Measurements from ENCODE around the gene PALS2.

Gene PALS2

GRCh38 chr7:24572997-24573553 is at the start of gene PALS2:
PALS2 (plus strand) TSS chr7:24573452; CDS start chr7:24623668, 50,216 bp downstream.
- Histone ChIP-seq H3K27ac (ENCODE audit: low read depth, low read length) (peak within 1 kb of the TSS; percentile 84), H3K27me3 (ENCODE audit: control insufficient read depth, insufficient read depth, low read length) (peaks cover 12% of the 10 kb centered on the region), H3K9ac (ENCODE audit: low read depth, low read length) (peak within 1 kb of the TSS; percentile 57), H3K36me3 (ENCODE audit: control insufficient read depth, insufficient read depth, low read length) (no peaks in the 10 kb centered on the region), H3K9me3 (ENCODE audit: control insufficient read depth, insufficient read depth, low read length) (no peaks in the 10 kb centered on the region), H3K4me1 (ENCODE audit: control insufficient read depth, insufficient read depth, low read length) (peaks cover 64% of the 10 kb centered on the region), H3K4me3 (ENCODE audit: low read depth, low read length) (peak within 1 kb of the TSS; percentile 76)

GRCh38 chr7:24531255-24531654 is 42.0 kb upstream of the PALS2 start:
- no peaks in the 10 kb centered on the region for H3K9me3 ChIP-seq (ENCODE audit: control insufficient read depth, insufficient read depth, low read length)
- H3K27ac ChIP-seq (ENCODE audit: low read depth, low read length) = no peak overlapping the region
- H3K4me1 ChIP-seq (ENCODE audit: control insufficient read depth, insufficient read depth, low read length) = peaks cover 13% of the 10 kb centered on the region
- H3K27me3 ChIP-seq (ENCODE audit: control insufficient read depth, insufficient read depth, low read length) = no peaks in the 10 kb centered on the region
- H3K9ac ChIP-seq (ENCODE audit: low read depth, low read length) = no peak overlapping the region
- H3K4me3 ChIP-seq (ENCODE audit: low read depth, low read length) = no peak overlapping the region
- no peaks in the 10 kb centered on the region for H3K36me3 ChIP-seq (ENCODE audit: control insufficient read depth, insufficient read depth, low read length)

GRCh38 chr7:24536682-24537081 is 36.6 kb upstream of the PALS2 start:
- Histone ChIP-seq H3K27me3 (ENCODE audit: control insufficient read depth, insufficient read depth, low read length) (no peaks in the 10 kb centered on the region), H3K4me1 (ENCODE audit: control insufficient read depth, insufficient read depth, low read length) (peaks cover 23% of the 10 kb centered on the region), H3K9ac (ENCODE audit: low read depth, low read length) (no peak overlapping the region), H3K4me3 (ENCODE audit: low read depth, low read length) (no peak overlapping the region), H3K27ac (ENCODE audit: low read depth, low read length) (no peak overlapping the region), H3K36me3 (ENCODE audit: control insufficient read depth, insufficient read depth, low read length) (no peaks in the 10 kb centered on the region), H3K9me3 (ENCODE audit: control insufficient read depth, insufficient read depth, low read length) (no peaks in the 10 kb centered on the region)

- H3K27me3 ChIP-seq (ENCODE audit: control insufficient read depth, insufficient read depth, low read length) = no peaks in the 10 kb centered on the region
- no peaks in the 10 kb centered on the region for H3K36me3 ChIP-seq (ENCODE audit: control insufficient read depth, insufficient read depth, low read length)
- no peak overlapping the region for H3K9ac ChIP-seq (ENCODE audit: low read depth, low read length)
- H3K9me3 ChIP-seq (ENCODE audit: control insufficient read depth, insufficient read depth, low read length) = no peaks in the 10 kb centered on the region
- no peak overlapping the region for H3K27ac ChIP-seq (ENCODE audit: low read depth, low read length)
- no peak overlapping the region for H3K4me3 ChIP-seq (ENCODE audit: low read depth, low read length)
- H3K4me1 ChIP-seq (ENCODE audit: control insufficient read depth, insufficient read depth, low read length) = peaks cover 14% of the 10 kb centered on the region
These were observed 32.3 kb upstream of the PALS2 start for GRCh38 chr7:24540956-24541355.

GRCh38 chr7:24545215-24545614 is 28.0 kb upstream of the PALS2 start:
- Histone ChIP-seq H3K4me3 (ENCODE audit: low read depth, low read length) (no peak overlapping the region), H3K27ac (ENCODE audit: low read depth, low read length) (no peak overlapping the region), H3K9me3 (ENCODE audit: control insufficient read depth, insufficient read depth, low read length) (no peaks in the 10 kb centered on the region), H3K9ac (ENCODE audit: low read depth, low read length) (no peak overlapping the region), H3K36me3 (ENCODE audit: control insufficient read depth, insufficient read depth, low read length) (no peaks in the 10 kb centered on the region), H3K27me3 (ENCODE audit: control insufficient read depth, insufficient read depth, low read length) (no peaks in the 10 kb centered on the region), H3K4me1 (ENCODE audit: control insufficient read depth, insufficient read depth, low read length) (no peaks in the 10 kb centered on the region)

GRCh38 chr7:24548390-24548789 is 24.9 kb upstream of the PALS2 start:
- no peaks in the 10 kb centered on the region for H3K27me3 ChIP-seq (ENCODE audit: control insufficient read depth, insufficient read depth, low read length)

GRCh38 chr7:24549991-24550390 is 23.3 kb upstream of the PALS2 start:
- H3K9ac ChIP-seq (ENCODE audit: low read depth, low read length) = no peak overlapping the region

More at GRCh38 chr7:24548390-24548789, 24.9 kb upstream of the PALS2 start:
- H3K4me1 ChIP-seq (ENCODE audit: control insufficient read depth, insufficient read depth, low read length) = no peaks in the 10 kb centered on the region
- H3K36me3 ChIP-seq (ENCODE audit: control insufficient read depth, insufficient read depth, low read length) = no peaks in the 10 kb centered on the region
- H3K9me3 ChIP-seq (ENCODE audit: control insufficient read depth, insufficient read depth, low read length) = no peaks in the 10 kb centered on the region
- no peak overlapping the region for H3K27ac ChIP-seq (ENCODE audit: low read depth, low read length)
- no peak overlapping the region for H3K4me3 ChIP-seq (ENCODE audit: low read depth, low read length)
- H3K9ac ChIP-seq (ENCODE audit: low read depth, low read length) = no peak overlapping the region

GRCh38 chr7:24555184-24555583 is 18.1 kb upstream of the PALS2 start:
- Histone ChIP-seq H3K27me3 (ENCODE audit: control insufficient read depth, insufficient read depth, low read length) (no peaks in the 10 kb centered on the region), H3K4me3 (ENCODE audit: low read depth, low read length) (no peak overlapping the region), H3K36me3 (ENCODE audit: control insufficient read depth, insufficient read depth, low read length) (no peaks in the 10 kb centered on the region), H3K4me1 (ENCODE audit: control insufficient read depth, insufficient read depth, low read length) (no peaks in the 10 kb centered on the region), H3K9ac (ENCODE audit: low read depth, low read length) (no peak overlapping the region), H3K27ac (ENCODE audit: low read depth, low read length) (no peak overlapping the region), H3K9me3 (ENCODE audit: control insufficient read depth, insufficient read depth, low read length) (no peaks in the 10 kb centered on the region)

More at GRCh38 chr7:24549991-24550390, 23.3 kb upstream of the PALS2 start:
- no peak overlapping the region for H3K27ac ChIP-seq (ENCODE audit: low read depth, low read length)
- H3K27me3 ChIP-seq (ENCODE audit: control insufficient read depth, insufficient read depth, low read length) = no peaks in the 10 kb centered on the region
- no peak overlapping the region for H3K4me3 ChIP-seq (ENCODE audit: low read depth, low read length)
- no peaks in the 10 kb centered on the region for H3K9me3 ChIP-seq (ENCODE audit: control insufficient read depth, insufficient read depth, low read length)
- no peaks in the 10 kb centered on the region for H3K4me1 ChIP-seq (ENCODE audit: control insufficient read depth, insufficient read depth, low read length)
- H3K36me3 ChIP-seq (ENCODE audit: control insufficient read depth, insufficient read depth, low read length) = no peaks in the 10 kb centered on the region

- H3K27me3 ChIP-seq (ENCODE audit: control insufficient read depth, insufficient read depth, low read length) = no peaks in the 10 kb centered on the region
- no peaks in the 10 kb centered on the region for H3K36me3 ChIP-seq (ENCODE audit: control insufficient read depth, insufficient read depth, low read length)
- no peaks in the 10 kb centered on the region for H3K9me3 ChIP-seq (ENCODE audit: control insufficient read depth, insufficient read depth, low read length)
- H3K4me1 ChIP-seq (ENCODE audit: control insufficient read depth, insufficient read depth, low read length) = no peaks in the 10 kb centered on the region
- no peak overlapping the region for H3K9ac ChIP-seq (ENCODE audit: low read depth, low read length)
- H3K27ac ChIP-seq (ENCODE audit: low read depth, low read length) = no peak overlapping the region
- no peak overlapping the region for H3K4me3 ChIP-seq (ENCODE audit: low read depth, low read length)
These were observed 17.5 kb upstream of the PALS2 start for GRCh38 chr7:24555719-24556118.

GRCh38 chr7:24560772-24561171 is 12.5 kb upstream of the PALS2 start:
- no peaks in the 10 kb centered on the region for H3K9me3 ChIP-seq (ENCODE audit: control insufficient read depth, insufficient read depth, low read length)
- no peak overlapping the region for H3K27ac ChIP-seq (ENCODE audit: low read depth, low read length)
- no peak overlapping the region for H3K4me3 ChIP-seq (ENCODE audit: low read depth, low read length)
- no peaks in the 10 kb centered on the region for H3K27me3 ChIP-seq (ENCODE audit: control insufficient read depth, insufficient read depth, low read length)
- no peaks in the 10 kb centered on the region for H3K36me3 ChIP-seq (ENCODE audit: control insufficient read depth, insufficient read depth, low read length)
- H3K9ac ChIP-seq (ENCODE audit: low read depth, low read length) = no peak overlapping the region
- H3K4me1 ChIP-seq (ENCODE audit: control insufficient read depth, insufficient read depth, low read length) = no peaks in the 10 kb centered on the region

- Histone ChIP-seq H3K27ac (ENCODE audit: low read depth, low read length) (no peak overlapping the region), H3K9me3 (ENCODE audit: control insufficient read depth, insufficient read depth, low read length) (no peaks in the 10 kb centered on the region), H3K27me3 (ENCODE audit: control insufficient read depth, insufficient read depth, low read length) (0 out of 2 replicates have a peak, but pooled peaks cover 3% of the 10 kb centered on the region), H3K4me3 (ENCODE audit: low read depth, low read length) (no peak overlapping the region), H3K9ac (ENCODE audit: low read depth, low read length) (no peak overlapping the region), H3K4me1 (ENCODE audit: control insufficient read depth, insufficient read depth, low read length) (peaks cover 40% of the 10 kb centered on the region), H3K36me3 (ENCODE audit: control insufficient read depth, insufficient read depth, low read length) (no peaks in the 10 kb centered on the region)
These were observed 7.0 kb upstream of the PALS2 start for GRCh38 chr7:24566274-24566673.
